HG03378 (cell line): Measurements from ENCODE around the gene MCU.

Experiments used
- ATAC-seq: cut with Tn5 transposase; IDR thresholded peaks from one replicate; pipeline ENCODE4 v1.9.1; 2021; ENCODE audit warnings: mild to moderate bottlenecking, moderate library complexity; ENCODE audit not compliant: unreplicated experiment

Gene MCU

DNA sequence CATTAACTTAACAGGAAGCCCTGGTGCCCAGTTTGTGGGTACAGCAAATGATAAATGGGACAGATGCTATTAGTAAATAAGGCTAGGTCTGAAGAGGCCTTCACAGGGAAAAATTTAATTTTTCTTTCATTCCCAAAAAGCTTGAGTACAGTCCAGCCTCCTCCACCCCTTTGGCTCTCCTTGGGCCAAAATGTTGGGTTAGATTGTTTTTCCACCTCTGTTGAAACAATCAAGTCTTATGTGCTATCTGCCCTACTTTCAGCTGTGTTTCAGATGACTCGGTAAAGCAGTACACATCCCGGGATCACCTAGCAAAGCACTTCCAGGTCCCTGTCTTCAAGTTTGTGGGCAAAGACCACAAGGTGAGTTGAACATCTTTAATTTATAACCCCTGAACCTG is 238.3 kb downstream of the MCU start:
- no peak for ATAC-seq

DNA sequence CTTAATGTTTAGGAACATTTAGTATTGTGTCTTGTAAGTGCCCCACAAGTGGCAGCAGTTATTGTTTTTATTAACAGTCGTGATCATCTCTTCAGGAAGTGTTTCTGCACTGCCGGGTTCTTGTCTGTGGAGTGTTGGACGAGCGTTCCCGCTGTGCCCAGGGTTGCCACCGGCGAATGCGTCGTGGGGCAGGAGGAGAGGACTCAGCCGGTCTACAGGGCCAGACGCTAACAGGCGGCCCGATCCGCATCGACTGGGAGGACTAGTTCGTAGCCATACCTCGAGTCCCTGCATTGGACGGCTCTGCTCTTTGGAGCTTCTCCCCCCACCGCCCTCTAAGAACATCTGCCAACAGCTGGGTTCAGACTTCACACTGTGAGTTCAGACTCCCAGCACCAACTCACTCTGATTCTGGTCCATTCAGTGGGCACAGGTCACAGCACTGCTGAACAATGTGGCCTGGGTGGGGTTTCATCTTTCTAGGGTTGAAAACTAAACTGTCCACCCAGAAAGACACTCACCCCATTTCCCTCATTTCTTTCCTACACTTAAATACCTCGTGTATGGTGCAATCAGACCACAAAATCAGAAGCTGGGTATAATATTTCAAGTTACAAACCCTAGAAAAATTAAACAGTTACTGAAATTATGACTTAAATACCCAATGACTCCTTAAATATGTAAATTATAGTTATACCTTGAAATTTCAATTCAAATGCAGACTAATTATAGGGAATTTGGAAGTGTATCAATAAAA is 240.5 kb downstream of the MCU start:
- ATAC-seq = no peak

DNA sequence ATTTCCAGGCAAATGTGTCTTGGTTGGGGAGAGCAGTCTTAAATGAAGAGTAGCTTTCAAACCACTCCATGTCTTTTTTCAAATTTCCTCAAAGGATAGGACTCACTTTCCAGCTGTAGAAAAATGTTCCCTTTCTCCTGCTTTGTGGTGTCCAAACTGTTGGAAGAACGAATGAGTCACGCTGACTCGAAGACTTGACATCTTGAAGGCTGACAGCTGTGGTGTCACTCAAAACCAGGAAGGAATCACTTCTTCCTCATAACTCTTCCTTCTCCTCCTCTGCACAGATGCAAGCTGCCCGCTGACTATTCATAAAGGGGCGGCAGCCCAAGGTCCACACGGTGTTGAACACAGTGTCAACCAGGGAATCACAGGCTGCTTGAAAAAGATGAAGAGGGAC is 243.4 kb downstream of the MCU start:
- ATAC-seq = no peak
